K562 (cell line): ENCODE data around the gene TTYH2. TPM values are rescaled to one million over a fixed set of nuclear protein-coding genes. Genes with fewer than 3 reads are reported as not detected.
A peak's percentile ranks its signal among the peaks of the same experiment; 100 is the strongest.

Source experiments
- ATAC-seq: fragments of 200-7000 bp; cut with Tn5 transposase; 3 replicates; pipeline ENCODE4 v1.9.1; 2020; ENCODE audit warnings: moderate library complexity
- BruUV-seq: library from RNA; stranded (reverse); fragments of 400-500 nt; replicated peaks from 2 replicates; lab custom pipeline; 2021; lab: Mats Ljungman, UMichigan
- CTCF ChIA-PET: fragments of 300-600 bp; formaldehyde crosslinking; extraction: SDS; loops from one replicate; lab custom pipeline; 2021; ENCODE audit warnings: low intra/inter-chr PET ratio; lab: Yijun Ruan, JAX
- POLR2A ChIA-PET: fragments of 300-600, 350-650 bp; sonication (Branson Sonifier 250); formaldehyde crosslinking; extraction: SDS; loops from one replicate; lab custom pipeline; 2021; ENCODE audit warnings: antibody characterized with exemption, inconsistent platforms; lab: Yijun Ruan, JAX
- DNase-seq, 4 experiments: peaks; one replicate each; pipeline versions ENCODE4 v3.0.0 to v3.0.0-alpha.2; 2011 to 2018; ENCODE audit warnings: low spot score in 3 of 4, mixed read lengths in 3 of 4; ENCODE audit errors: extremely low read depth in 1 of 4
- FAIRE-seq: peaks from 2 replicates; lab custom pipeline; 2011; peaks lifted over from hg19 to GRCh38; lab: Jason Lieb, UNC
- H2AFZ ChIP-seq: 2 replicates; pipeline ENCODE4 v1.6.0; 2011; ENCODE audit warnings: low read depth, low read length, control low read depth, inconsistent platforms
- H3K27ac ChIP-seq: fragments of 200-600 bp; 3 replicates; pipeline ENCODE4 v1.8.0; 2011; ENCODE audit warnings: low read depth, mild to moderate bottlenecking, control low read depth, inconsistent platforms, low read length, moderate library complexity, mixed read lengths; ENCODE audit errors: extremely low read depth
- H3K27me3 ChIP-seq, 2 experiments: fragments of 300-600 bp in 1 of 2; 2 replicates in 1 of 2; 3 replicates in 1 of 2; pipeline versions ENCODE4 v1.6.0 to v1.8.0; 2011; ENCODE audit warnings: inconsistent platforms in 2 of 2, low read length in 2 of 2, mild to moderate bottlenecking in 1 of 2, mixed read lengths in 1 of 2, moderate library complexity in 1 of 2; ENCODE audit not compliant: control insufficient read depth in 2 of 2, insufficient read depth in 2 of 2
- H3K36me3 ChIP-seq: fragments of 300-600 bp; 3 replicates; pipeline ENCODE4 v1.8.0; 2011; ENCODE audit warnings: mild to moderate bottlenecking, low read length, inconsistent platforms; ENCODE audit not compliant: control insufficient read depth, insufficient read depth
- H3K4me1 ChIP-seq, 2 experiments: fragments of 200-600 bp in 1 of 2; replicated peaks in 1 of 2; 2 replicates in 1 of 2; 3 replicates in 1 of 2; pipeline versions ENCODE4 v1.5.1 to v1.8.0; 2011; ENCODE audit warnings: inconsistent platforms in 2 of 2, low read length in 2 of 2, mild to moderate bottlenecking in 1 of 2, mixed read lengths in 1 of 2, moderate library complexity in 1 of 2; ENCODE audit not compliant: control insufficient read depth in 2 of 2, insufficient read depth in 2 of 2
- H3K4me2 ChIP-seq: 2 replicates; pipeline ENCODE4 v1.6.1; 2011; ENCODE audit warnings: low read length, control low read depth, inconsistent platforms, mixed read lengths; ENCODE audit not compliant: insufficient read depth
- H3K4me3 ChIP-seq: fragments of 200-600 bp; sonication (generic), shearing (Covaris generic); 2 replicates; pipeline ENCODE4 v1.5.1; 2016; ENCODE audit warnings: control low read depth, inconsistent platforms
- H3K79me2 ChIP-seq: fragments of 200-600 bp; 3 replicates; pipeline ENCODE4 v1.8.0; 2011; ENCODE audit warnings: low read length, inconsistent platforms; ENCODE audit not compliant: control insufficient read depth, insufficient read depth
- H3K9ac ChIP-seq, 2 experiments: 2 replicates each; pipeline versions ENCODE4 v1.6.0 to v1.6.1; 2011; ENCODE audit warnings: low read depth in 2 of 2, low read length in 2 of 2, control low read depth in 1 of 2, inconsistent platforms in 1 of 2, mild to moderate bottlenecking in 1 of 2, mixed read lengths in 1 of 2; ENCODE audit not compliant: insufficient read depth in 1 of 2
- H3K9me1 ChIP-seq: one replicate; pipeline ENCODE4 v1.6.0; 2011; ENCODE audit warnings: inconsistent platforms, mild to moderate bottlenecking, low read length, moderate library complexity; ENCODE audit not compliant: control insufficient read depth, insufficient read depth
- H3K9me3 ChIP-seq: replicated peaks from 2 replicates; pipeline ENCODE4 v1.5.1; 2011; ENCODE audit warnings: low read depth, low read length, inconsistent platforms; ENCODE audit not compliant: control insufficient read depth, insufficient read depth
- H4K20me1 ChIP-seq: replicated peaks from 2 replicates; pipeline ENCODE4 v1.6.1; 2011; ENCODE audit warnings: low read length, inconsistent platforms, mixed read lengths; ENCODE audit not compliant: control insufficient read depth, insufficient read depth
- KLF13 ChIP-seq: fragments of 450-650 bp; IDR thresholded peaks from 2 replicates; pipeline ENCODE4 v1.6.1; 2016; ENCODE audit warnings: missing genetic modification characterization, low read depth, mild to moderate bottlenecking, missing compliant biosample characterization, moderate library complexity, borderline replicate concordance
- ZNF175 ChIP-seq: fragments of 200-800 bp; sonication (Bioruptor generic); IDR thresholded peaks from 2 replicates; pipeline ENCODE4 v1.6.1; 2016; ENCODE audit warnings: low read depth, mild to moderate bottlenecking, missing genetic modification characterization, missing compliant biosample characterization
- WGBS: fragments of 100-300 bp; shearing (Covaris generic); methylation state at CpG from one replicate; pipeline ENCODE4 v1.1.6; 2016; ENCODE audit warnings: low coverage, mixed read lengths; ENCODE audit not compliant: insufficient coverage; ENCODE audit errors: missing lambda C conversion rate; 5-methylcytosine and 5-hydroxymethylcytosine counted together
- in situ Hi-C: fragments of 300-500 bp; cut with MboI; formaldehyde crosslinking; loops from 4 replicates; pipeline ENCODE4 v1.15.0; 2018; ENCODE audit warnings: inconsistent platforms, mixed read lengths
- intact Hi-C: fragments of 100-400 bp; cut with micrococcal nuclease; formaldehyde crosslinking; loops from 2 replicates; pipeline ENCODE4 v1.14.2; 2022
- polyA plus RNA-seq, 8 experiments: library from polyadenylated mRNA; depleted of rRNA in 4 of 8; stranded (reverse) in 5 of 8; unstranded in 3 of 8; fragments of >200 nt; fragmentation: Nextera tagmentation in 2 of 8; fragmentation: Illumina TruSeq in 1 of 8; extraction: Ambion mirVana in 2 of 8; extraction: Trizol in 1 of 8; gene quantifications; 2 replicates each; pipeline versions ENCODE4 v1.2.1 to v1.2.3, GENCODE V29; 2011 to 2014; ENCODE audit warnings: inconsistent platforms in 1 of 8, missing spikeins in 1 of 8
- total RNA-seq, 7 experiments: library from RNA; depleted of rRNA in 6 of 7; stranded (reverse); fragments of >200 nt in 6 of 7; fragmentation: Illumina TruSeq in 2 of 7; extraction: Trizol in 2 of 7; gene quantifications; 2 replicates each; pipeline versions ENCODE4 v1.2.1 to v1.2.3, GENCODE V29; 2011 to 2021; ENCODE audit warnings: low replicate concordance in 1 of 7
- TF ChIP-seq, protein P1 (sequence below): IDR thresholded peaks from 3 replicates; pipeline ENCODE4 v1.6.1; 2011; ENCODE audit warnings: borderline replicate concordance, mild to moderate bottlenecking, moderate library complexity; ENCODE audit not compliant: insufficient read length; ENCODE audit errors: extremely low read depth
- TF ChIP-seq, protein P2 (sequence below): fragments of 450-650 bp; IDR thresholded peaks from 2 replicates; pipeline ENCODE4 v1.6.1; 2017; ENCODE audit warnings: antibody characterized with exemption

The TTYH2 gene
- total and polyA plus RNA-seq, 9 of the 15 experiments (the other 6 are each of a cell fraction or from before 2014, with no cell fraction given): 0.03 to 2.0 (median 0.91) TPM

DNA sequence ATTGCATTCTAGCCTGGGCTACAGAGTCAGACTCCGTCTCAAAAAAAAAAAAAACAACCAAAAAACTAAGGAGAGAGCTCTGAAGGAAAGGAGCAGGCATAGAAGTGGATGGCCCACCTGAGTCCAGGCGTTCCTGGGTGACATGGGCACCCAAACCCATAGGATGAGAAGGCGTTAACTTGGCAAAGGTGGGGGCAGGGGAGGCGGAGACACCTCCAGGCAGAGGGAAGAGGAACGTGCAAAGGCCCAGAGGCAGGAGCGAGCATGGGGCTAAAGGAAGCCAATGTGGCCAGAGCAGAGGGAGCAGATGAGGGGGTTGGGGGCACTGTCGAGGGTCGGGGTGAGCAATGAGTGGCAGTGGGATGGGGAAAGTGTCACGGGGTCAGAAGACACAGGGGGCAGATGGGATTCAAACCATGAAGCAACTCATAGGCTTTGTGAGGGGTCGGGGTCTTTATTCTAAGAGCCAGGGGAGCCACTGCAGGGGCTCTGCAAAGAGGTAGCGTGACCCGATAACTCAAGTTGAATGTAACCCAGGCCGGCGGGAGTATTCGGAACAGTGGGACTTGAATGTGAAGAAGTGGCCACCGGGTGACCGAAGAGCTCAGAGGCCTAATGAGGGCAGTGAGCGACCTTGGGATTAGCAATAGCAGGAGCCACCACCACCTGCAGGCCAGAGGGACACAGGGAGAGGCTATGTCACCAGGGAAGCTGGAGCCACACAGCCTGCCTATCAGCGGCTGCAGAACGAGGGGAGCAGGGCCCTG, 11.8 kb downstream of the TTYH2 start:
- Histone ChIP-seq H3K4me2 (no peak overlapping the region), H3K9ac (peak overlapping the region in 1 of 2 experiments; percentile 52; a peak in 1 of 4 replicates), H3K27ac (no peak overlapping the region), H3K4me1 (peaks cover 8 to 9% of the 10 kb centered on the region in 2 experiments; a peak in 4 of 5 replicates), H3K27me3 (peaks cover 0 to 12% of the 10 kb centered on the region in 2 experiments; a peak in 3 of 5 replicates), H3K4me3 (no peak overlapping the region), H2AFZ (no peak overlapping the region), H4K20me1 (0 out of 2 replicates have a peak, but pooled peaks cover 3% of the 10 kb centered on the region), H3K9me3 (no peaks in the 10 kb centered on the region), H3K9me1 (no peaks in the 10 kb centered on the region), H3K79me2 (no peaks in the 10 kb centered on the region), H3K36me3 (no peaks in the 10 kb centered on the region)
- in situ Hi-C loops: no loop called here
- intact Hi-C loops: no loop called here
- ChIA-PET CTCF (no interaction called here), POLR2A (interaction anchor here (1.8 kb wide), 1 partner anchor 12 kb away, joined by 5 read pairs; the partner anchor contains the start of gene TTYH2)
- ATAC-seq (no peak), FAIRE-seq (no peak), DNase-seq (no peak)
- 48% methylated on average over 19 of the region's 20 CpGs for WGBS
- no TSS peak for BruUV-seq
- no peak for TF ChIP-seq ZNF175 (CRISPR knock-in tag)
- TF ChIP-seq, protein P1, sequence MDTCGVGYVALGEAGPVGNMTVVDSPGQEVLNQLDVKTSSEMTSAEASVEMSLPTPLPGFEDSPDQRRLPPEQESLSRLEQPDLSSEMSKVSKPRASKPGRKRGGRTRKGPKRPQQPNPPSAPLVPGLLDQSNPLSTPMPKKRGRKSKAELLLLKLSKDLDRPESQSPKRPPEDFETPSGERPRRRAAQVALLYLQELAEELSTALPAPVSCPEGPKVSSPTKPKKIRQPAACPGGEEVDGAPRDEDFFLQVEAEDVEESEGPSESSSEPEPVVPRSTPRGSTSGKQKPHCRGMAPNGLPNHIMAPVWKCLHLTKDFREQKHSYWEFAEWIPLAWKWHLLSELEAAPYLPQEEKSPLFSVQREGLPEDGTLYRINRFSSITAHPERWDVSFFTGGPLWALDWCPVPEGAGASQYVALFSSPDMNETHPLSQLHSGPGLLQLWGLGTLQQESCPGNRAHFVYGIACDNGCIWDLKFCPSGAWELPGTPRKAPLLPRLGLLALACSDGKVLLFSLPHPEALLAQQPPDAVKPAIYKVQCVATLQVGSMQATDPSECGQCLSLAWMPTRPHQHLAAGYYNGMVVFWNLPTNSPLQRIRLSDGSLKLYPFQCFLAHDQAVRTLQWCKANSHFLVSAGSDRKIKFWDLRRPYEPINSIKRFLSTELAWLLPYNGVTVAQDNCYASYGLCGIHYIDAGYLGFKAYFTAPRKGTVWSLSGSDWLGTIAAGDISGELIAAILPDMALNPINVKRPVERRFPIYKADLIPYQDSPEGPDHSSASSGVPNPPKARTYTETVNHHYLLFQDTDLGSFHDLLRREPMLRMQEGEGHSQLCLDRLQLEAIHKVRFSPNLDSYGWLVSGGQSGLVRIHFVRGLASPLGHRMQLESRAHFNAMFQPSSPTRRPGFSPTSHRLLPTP: no peak
- TF ChIP-seq, protein P2, sequence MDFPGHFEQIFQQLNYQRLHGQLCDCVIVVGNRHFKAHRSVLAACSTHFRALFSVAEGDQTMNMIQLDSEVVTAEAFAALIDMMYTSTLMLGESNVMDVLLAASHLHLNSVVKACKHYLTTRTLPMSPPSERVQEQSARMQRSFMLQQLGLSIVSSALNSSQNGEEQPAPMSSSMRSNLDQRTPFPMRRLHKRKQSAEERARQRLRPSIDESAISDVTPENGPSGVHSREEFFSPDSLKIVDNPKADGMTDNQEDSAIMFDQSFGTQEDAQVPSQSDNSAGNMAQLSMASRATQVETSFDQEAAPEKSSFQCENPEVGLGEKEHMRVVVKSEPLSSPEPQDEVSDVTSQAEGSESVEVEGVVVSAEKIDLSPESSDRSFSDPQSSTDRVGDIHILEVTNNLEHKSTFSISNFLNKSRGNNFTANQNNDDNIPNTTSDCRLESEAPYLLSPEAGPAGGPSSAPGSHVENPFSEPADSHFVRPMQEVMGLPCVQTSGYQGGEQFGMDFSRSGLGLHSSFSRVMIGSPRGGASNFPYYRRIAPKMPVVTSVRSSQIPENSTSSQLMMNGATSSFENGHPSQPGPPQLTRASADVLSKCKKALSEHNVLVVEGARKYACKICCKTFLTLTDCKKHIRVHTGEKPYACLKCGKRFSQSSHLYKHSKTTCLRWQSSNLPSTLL: no peak
- TF ChIP-seq KLF13 (tag): no peak
